WTC11 (cell line): ENCODE results near the gene ZDHHC18.

Experiments used
- ARID4B ChIP-seq: sonication (generic); formaldehyde crosslinking; IDR thresholded peaks from 2 replicates; pipeline ENCODE4 v1.8.0; 2023; ENCODE audit warnings: missing genetic modification reagents, mild to moderate bottlenecking, borderline replicate concordance
- ATF1 ChIP-seq: sonication (generic); formaldehyde crosslinking; IDR thresholded peaks from 2 replicates; pipeline ENCODE4 v1.8.1; 2023; ENCODE audit warnings: mild to moderate bottlenecking, moderate library complexity, missing genetic modification reagents
- GRHL2 ChIP-seq: fragments of 250-450 bp; sonication (Bioruptor Pico); IDR thresholded peaks from 2 replicates; pipeline ENCODE4 v1.8.0; 2022; ENCODE audit warnings: mild to moderate bottlenecking, moderate library complexity; ENCODE audit not compliant: insufficient replicate concordance, severe bottlenecking
- IRF2 ChIP-seq: sonication (generic); formaldehyde crosslinking; IDR thresholded peaks from 2 replicates; pipeline ENCODE4 v1.8.0; 2022; ENCODE audit warnings: low read depth, missing genetic modification reagents, borderline replicate concordance
- KAT7 ChIP-seq: sonication (generic); formaldehyde crosslinking; IDR thresholded peaks from 2 replicates; pipeline ENCODE4 v1.8.1; 2023; ENCODE audit warnings: missing genetic modification reagents, mild to moderate bottlenecking, borderline replicate concordance
- NFYB ChIP-seq: sonication (generic); formaldehyde crosslinking; conservative IDR thresholded peaks from 2 replicates; pipeline ENCODE4 v1.8.0; 2022; ENCODE audit warnings: low read depth, missing genetic modification reagents
- PRDM15 ChIP-seq: sonication (generic); formaldehyde crosslinking; IDR thresholded peaks from 2 replicates; pipeline ENCODE4 v1.8.0; 2022; ENCODE audit warnings: missing genetic modification reagents
- USF2 ChIP-seq: sonication (generic); formaldehyde crosslinking; IDR thresholded peaks from 2 replicates; pipeline ENCODE4 v1.8.1; 2023; ENCODE audit warnings: mild to moderate bottlenecking, missing genetic modification reagents, moderate library complexity
- TF ChIP-seq, protein P1 (sequence below): sonication (generic); formaldehyde crosslinking; conservative IDR thresholded peaks from 2 replicates; pipeline ENCODE4 v1.8.1; 2023; ENCODE audit warnings: mild to moderate bottlenecking, low read depth, missing genetic modification reagents, moderate library complexity
- TF ChIP-seq, protein P2 (sequence below): fragments of 200-600 bp; IDR thresholded peaks from 2 replicates; pipeline ENCODE4 v1.8.0; 2022; ENCODE audit warnings: antibody characterized with exemption
- TF ChIP-seq, protein P3 (sequence below): fragments of 250-450 bp; sonication (Bioruptor Pico); IDR thresholded peaks from 2 replicates; pipeline ENCODE4 v2.1.2; 2022; ENCODE audit warnings: mild to moderate bottlenecking, moderate library complexity

DNA sequence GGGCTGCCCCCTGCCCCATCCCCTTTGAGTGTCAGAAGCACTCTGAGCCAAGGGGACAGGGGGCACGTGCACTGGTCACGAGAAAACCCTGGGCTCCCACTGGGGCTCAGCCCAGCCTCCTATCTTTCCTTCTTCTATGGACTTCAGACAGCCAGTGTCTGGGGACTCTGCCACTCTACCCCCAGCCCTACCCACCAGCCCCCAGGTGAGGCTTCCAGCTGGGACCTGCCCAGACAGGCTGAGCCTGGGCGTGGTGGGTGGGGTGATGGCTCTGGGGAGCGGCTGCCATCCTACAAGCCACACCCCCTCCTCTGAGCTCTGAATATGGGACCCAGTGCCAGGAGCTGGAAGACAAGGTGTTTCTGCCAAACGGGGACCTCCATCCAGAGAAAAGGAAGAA, 28.4 kb downstream of the ZDHHC18 start:
- TF ChIP-seq ARID4B (CRISPR knock-in tag) (no peak), IRF2 (CRISPR knock-in tag) (no peak), PRDM15 (CRISPR knock-in tag) (no peak), ATF1 (CRISPR knock-in tag) (no peak), NFYB (CRISPR knock-in tag) (no peak), USF2 (no peak), KAT7 (CRISPR knock-in tag) (no peak), GRHL2 (no peak)
- TF ChIP-seq, protein P1, sequence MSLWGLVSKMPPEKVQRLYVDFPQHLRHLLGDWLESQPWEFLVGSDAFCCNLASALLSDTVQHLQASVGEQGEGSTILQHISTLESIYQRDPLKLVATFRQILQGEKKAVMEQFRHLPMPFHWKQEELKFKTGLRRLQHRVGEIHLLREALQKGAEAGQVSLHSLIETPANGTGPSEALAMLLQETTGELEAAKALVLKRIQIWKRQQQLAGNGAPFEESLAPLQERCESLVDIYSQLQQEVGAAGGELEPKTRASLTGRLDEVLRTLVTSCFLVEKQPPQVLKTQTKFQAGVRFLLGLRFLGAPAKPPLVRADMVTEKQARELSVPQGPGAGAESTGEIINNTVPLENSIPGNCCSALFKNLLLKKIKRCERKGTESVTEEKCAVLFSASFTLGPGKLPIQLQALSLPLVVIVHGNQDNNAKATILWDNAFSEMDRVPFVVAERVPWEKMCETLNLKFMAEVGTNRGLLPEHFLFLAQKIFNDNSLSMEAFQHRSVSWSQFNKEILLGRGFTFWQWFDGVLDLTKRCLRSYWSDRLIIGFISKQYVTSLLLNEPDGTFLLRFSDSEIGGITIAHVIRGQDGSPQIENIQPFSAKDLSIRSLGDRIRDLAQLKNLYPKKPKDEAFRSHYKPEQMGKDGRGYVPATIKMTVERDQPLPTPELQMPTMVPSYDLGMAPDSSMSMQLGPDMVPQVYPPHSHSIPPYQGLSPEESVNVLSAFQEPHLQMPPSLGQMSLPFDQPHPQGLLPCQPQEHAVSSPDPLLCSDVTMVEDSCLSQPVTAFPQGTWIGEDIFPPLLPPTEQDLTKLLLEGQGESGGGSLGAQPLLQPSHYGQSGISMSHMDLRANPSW (CRISPR knock-in tag) = no peak
- TF ChIP-seq, protein P2, sequence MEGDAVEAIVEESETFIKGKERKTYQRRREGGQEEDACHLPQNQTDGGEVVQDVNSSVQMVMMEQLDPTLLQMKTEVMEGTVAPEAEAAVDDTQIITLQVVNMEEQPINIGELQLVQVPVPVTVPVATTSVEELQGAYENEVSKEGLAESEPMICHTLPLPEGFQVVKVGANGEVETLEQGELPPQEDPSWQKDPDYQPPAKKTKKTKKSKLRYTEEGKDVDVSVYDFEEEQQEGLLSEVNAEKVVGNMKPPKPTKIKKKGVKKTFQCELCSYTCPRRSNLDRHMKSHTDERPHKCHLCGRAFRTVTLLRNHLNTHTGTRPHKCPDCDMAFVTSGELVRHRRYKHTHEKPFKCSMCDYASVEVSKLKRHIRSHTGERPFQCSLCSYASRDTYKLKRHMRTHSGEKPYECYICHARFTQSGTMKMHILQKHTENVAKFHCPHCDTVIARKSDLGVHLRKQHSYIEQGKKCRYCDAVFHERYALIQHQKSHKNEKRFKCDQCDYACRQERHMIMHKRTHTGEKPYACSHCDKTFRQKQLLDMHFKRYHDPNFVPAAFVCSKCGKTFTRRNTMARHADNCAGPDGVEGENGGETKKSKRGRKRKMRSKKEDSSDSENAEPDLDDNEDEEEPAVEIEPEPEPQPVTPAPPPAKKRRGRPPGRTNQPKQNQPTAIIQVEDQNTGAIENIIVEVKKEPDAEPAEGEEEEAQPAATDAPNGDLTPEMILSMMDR = no peak
- TF ChIP-seq, protein P3, sequence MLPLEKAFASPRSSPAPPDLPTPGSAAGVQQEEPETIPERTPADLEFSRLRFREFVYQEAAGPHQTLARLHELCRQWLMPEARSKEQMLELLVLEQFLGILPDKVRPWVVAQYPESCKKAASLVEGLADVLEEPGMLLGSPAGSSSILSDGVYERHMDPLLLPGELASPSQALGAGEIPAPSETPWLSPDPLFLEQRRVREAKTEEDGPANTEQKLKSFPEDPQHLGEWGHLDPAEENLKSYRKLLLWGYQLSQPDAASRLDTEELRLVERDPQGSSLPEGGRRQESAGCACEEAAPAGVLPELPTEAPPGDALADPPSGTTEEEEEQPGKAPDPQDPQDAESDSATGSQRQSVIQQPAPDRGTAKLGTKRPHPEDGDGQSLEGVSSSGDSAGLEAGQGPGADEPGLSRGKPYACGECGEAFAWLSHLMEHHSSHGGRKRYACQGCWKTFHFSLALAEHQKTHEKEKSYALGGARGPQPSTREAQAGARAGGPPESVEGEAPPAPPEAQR (CRISPR knock-in tag) = no peak
